Epidermal melanocyte (primary cell): Measurements from ENCODE around the gene ZSCAN10.

Experiments
- DNase-seq: peaks from one replicate; pipeline ENCODE4 v3.0.0; 2011; ENCODE audit warnings: low spot score; ENCODE audit not compliant: insufficient read length

Gene ZSCAN10

DNA sequence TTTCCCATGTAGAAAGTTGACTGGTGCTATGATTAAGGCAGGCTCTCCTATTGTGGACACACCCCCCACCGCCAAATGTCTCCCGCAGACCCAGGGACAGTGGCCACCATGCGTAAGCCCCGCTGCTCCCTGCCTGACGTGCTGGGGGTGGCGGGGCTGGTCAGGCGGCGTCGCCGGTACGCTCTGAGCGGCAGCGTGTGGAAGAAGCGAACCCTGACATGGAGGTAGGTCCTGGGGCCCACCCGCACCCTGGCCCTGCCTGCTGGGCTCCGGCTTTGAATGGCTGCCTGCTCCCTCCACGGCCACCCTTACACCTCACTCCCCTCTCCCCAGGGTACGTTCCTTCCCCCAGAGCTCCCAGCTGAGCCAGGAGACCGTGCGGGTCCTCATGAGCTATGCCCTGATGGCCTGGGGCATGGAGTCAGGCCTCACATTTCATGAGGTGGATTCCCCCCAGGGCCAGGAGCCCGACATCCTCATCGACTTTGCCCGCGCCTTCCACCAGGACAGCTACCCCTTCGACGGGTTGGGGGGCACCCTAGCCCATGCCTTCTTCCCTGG is 49.1 kb downstream of the ZSCAN10 start:
- no peak for DNase-seq

DNA sequence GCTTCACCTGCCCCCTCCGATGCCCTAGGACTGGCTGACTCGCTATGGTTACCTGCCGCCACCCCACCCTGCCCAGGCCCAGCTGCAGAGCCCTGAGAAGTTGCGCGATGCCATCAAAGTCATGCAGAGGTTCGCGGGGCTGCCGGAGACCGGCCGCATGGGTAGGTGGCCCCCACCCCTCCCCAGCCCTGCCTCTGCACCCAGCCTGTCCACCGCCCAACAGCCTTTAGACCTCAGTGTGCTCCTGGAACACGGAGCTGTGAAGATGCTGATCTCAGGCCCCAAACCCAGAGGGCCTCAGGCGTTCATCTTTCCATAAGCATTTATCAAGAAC is 51.7 kb downstream of the ZSCAN10 start:
- DNase-seq = no peak

GRCh38 chr16:3046641-3047386 is 52.3 kb downstream of the ZSCAN10 start:
- no peak for DNase-seq

DNA sequence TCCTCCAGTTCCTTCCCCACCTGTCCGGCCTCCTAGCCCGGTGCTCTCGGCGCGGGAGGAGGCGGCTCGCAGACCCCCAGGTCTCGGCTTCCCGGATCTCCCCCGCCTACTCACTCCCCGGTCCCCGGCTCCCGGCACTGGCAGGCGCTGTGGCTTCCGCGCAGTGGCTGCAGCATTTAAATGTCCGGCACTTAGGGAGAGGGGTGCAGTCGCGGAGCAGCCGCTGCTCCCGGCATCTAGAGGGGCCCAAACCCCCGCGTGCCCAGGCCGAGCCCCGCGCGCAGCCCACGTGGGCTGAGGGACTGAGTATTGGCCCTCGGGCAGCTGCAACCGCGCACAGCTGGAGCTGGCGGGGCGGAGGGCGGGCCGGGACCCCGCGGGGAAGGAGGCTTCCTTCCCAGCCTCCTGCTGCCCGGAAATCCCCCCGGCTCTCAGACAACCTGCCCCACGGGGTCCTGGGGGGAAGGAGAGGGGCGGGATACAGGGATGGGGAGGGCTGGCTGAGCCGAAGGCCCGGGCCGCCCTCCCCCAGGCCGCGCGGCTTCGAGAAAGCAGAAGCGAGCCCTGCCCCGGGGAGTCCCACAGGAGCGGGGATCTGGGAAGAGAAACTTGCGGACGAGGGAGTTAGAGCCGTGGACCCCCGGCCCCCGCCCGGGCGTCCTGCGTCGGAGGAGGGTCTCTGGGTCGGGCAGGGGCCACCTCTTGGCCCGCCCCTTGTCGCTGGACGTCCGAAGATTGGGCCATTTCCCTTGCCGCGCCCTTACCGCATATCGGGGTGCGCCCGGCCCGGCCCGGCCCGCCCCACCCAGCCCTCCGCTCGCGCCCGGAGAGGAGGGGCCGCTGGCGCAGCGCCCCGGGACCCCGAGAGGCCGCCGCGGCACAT is 53.1 kb downstream of the ZSCAN10 start, which contains the start of gene MMP25:
TSS of gene MMP25 (plus strand) at position 804 of the 883 bp plus-strand sequence. CDS start 357 bp downstream, outside the sequence.
- no peak for DNase-seq

DNA sequence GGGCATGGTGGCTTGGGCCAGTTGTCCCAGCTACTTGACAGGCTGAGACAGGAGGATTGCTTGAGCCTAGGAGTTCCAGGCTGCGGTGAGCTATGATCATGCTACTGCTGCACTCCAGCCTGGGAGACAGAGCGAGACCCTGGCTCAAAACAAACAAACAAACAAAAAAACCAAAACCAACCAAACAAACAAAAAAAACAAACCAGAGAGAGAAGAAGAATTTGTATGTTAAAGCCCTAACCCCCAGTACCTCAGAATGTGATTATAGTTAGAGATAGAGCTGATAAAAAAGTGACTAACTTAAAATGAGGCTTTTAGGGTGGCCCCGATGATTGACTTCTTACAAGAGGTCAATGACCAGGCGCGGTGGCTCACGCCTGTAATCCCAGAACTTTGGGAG is 54.4 kb downstream of the ZSCAN10 start:
- no peak for DNase-seq

GRCh38 chr16:3042376-3042775 is 56.7 kb downstream of the ZSCAN10 start:
- no peak for DNase-seq

GRCh38 chr16:3038896-3039295 is 60.2 kb downstream of the ZSCAN10 start:
- DNase-seq = no peak
